ENCODE results near the gene EMC10.
"Not testable (repeated sequence)": the region's sequence is repeated elsewhere in the genome, so short reads cannot be mapped to it uniquely, and the experiment has no call there.

Gene EMC10

DNA sequence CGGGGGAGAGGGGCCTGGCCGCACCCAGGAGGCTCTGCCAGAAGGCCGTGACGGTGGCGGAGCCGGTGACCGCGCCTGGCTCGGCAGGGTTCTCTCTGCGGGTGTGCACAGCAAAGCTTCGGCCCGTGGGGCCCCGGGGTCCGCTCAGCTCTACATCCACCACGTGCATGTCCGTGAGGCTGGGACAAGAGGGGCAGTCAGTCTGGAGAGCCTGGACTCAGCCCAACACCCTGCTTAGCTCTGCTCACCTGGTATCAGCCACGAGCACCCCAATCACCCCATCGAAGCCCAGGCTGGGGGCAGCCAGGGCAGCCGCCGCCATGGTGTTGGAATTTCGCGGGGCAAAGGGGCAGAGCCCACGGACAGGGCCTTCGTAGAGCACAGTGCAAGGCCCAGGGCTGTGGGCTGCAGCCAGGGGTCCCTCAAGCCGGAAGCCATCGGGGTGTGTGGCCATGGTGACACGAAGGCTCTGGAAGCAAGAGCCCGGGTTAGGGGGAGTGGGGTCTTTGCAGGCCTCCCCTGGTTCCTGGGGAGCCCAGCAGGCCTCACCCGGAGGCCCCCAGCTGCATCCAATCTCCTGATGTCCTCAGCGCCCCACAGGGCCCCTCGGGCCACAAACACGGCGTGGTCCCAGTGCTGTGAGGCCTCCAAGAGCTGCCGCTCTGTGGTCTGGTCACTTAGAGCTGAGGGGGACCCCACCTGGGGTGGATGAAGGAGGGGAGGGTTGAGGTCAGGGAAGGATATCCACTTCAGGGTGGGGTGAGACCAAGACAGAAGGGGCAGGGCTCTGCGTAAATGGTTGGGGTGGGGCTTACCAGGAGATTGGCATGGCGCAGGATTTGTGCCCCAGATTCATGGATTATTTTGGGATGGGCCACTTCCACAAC is 36.0 kb downstream of the EMC10 start:
- FAIRE-seq (no peak), DNase-seq (ENCODE audit: extremely low spot score, insufficient read length, low read depth) (no peak)

DNA sequence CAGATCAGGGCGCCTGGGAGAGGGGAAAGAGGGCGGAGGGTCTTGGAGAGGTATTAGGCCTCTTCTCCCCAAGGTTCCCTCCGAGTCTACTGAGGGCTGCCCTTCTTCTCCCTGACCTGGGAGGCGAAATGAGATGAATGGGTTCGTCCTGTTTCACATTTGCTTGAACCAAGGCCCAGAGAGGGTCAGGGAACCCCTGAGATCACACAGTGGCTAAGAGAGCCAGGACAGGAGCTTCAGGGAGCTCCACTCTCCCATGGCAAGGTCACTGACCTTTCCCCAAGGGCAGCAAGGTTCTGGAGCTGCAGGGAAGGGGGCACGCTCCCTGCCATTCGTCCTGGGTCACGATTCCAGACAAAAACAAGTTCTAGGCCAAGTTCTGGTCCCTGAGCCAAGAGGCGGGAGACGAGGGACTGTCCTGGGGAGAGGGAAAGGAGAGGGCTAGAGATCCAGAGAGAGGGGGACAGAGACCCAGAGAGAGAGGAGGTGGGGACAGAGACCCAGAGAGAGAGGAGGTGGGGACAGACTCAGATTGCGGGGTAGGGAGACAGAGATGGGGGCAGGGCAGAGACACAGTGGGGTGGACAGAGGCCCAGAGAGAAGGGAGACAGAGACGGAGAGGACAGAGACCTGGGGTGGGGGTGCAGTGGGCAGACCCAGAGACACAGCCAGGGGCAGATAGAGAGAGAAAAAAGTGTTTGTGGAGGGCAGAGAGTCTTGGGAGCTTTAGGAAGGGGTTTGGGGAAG is 36.9 kb downstream of the EMC10 start:
- FAIRE-seq, result no peak
- no peak for DNase-seq (ENCODE audit: extremely low spot score, insufficient read length, low read depth)

DNA sequence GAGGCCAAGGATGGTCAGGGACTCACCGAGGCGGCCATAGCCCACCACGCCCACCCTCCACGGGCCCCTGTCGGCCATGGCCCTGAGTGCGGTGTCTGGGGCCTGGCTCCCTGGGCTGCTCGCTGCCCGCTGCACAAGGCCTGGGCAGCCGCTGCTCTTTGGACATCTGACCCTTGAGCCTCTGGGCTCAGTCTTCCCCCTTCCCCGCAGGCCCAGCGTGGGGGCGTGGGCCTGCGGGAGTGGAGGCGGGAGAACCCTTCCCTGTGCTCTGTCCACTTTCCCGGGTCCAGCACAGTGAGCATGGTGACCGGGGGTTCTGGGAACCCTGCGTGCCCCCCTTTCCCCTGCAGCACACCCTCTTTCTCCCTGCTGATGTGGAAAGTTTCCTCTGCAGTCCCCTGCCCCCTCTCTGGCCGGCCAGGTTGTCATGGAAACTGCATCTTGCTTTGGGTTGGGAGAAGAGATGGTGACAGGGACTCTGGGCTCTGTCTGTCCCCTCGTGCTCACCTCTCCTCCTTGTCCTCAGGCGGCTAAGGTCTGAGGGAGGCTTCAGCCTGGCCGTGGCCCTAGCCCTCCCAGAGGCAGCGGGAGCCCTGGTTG is 37.5 kb downstream of the EMC10 start, which contains the start of gene ASPDH:
TSS of gene ASPDH (minus strand) at position 168 of the 600 bp plus-strand sequence. CDS start at position 78, 90 bp downstream.
- DNase-seq (ENCODE audit: extremely low spot score, insufficient read length, low read depth) (no peak), FAIRE-seq (no peak)

DNA sequence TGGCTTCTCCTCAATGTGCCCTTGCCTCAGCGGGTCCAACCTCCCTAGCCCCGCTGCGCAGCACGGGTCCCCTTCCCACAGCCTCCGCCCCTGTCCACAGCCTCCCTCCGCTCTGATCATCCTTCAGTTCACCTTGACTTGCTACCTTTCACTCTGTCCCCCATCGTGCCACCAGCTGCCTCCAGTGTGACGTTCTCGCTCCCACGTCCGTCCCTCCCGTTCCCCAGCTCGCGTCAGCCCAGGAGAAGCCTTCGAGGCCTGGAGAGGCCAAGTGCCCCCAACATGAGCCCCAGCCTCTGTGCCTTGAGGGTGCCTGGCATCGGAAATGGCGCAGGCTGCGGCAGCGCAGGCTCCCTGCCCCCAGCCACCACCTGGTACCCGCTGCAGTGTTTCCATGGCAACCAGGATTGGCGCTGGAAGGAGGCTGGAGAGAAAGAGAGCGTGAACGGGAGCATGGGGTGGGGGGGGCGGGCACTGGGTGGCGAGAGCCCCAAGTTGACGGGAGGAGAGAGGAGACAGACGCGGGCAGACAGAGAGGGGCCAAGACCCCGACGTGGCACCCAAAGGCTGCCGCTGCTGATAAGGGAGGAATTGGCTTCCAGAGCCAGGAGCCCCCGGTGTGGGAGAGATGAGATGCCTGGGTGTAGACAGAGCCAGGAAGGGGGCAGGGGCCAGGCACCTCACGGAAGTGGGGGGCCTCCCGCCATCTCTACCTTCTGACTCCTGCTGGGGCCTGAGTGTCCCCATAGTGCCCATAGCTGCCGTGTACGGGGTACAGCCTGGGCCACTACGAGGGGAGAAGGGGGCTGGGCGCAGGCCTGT is 38.2 kb downstream of the EMC10 start:
- DNase-seq (ENCODE audit: extremely low spot score, insufficient read length, low read depth) (no peak), FAIRE-seq (no peak)

DNA sequence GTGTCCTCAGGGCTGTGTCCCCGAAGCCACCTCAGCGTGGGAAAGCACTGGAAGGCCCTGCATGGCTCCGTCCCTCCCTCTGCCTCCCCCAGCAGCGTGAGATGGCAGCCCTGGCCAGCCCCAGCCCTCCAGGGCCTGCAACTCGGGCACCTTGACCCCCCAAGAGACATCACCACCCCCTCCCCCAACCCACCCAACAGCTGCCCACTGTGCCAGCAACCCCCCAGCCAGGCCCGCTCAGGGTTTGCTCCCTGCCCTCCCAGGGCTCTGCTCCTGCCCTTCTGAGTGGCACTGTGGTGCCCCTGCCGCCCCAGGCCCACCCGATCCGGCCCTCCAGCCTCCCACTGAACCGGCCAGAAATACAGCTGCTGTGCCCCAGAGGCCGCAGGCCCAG is 38.9 kb downstream of the EMC10 start:
- no peak for FAIRE-seq
- DNase-seq (ENCODE audit: extremely low spot score, insufficient read length, low read depth), result no peak

DNA sequence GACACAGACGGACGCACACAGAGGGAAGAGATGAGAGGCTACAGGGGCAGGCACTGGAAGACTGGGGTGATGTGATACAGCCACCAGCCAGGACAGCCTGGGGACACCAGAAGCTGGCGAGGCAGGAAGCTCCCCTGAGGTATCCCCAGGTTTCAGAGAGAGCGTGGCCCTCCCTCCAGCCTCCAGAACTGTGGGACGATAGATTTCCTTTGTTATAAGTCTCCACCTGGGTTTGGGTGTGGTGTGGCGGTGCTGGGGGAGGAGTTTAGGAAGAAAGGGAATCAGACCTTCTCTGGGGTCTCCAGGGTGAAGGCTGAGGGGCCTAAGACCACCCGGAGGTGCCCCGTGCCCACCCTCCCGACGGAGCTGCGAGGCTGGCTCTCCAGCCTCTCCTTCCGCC is 40.1 kb downstream of the EMC10 start:
- FAIRE-seq (no peak), DNase-seq (ENCODE audit: extremely low spot score, insufficient read length, low read depth) (no peak)

DNA sequence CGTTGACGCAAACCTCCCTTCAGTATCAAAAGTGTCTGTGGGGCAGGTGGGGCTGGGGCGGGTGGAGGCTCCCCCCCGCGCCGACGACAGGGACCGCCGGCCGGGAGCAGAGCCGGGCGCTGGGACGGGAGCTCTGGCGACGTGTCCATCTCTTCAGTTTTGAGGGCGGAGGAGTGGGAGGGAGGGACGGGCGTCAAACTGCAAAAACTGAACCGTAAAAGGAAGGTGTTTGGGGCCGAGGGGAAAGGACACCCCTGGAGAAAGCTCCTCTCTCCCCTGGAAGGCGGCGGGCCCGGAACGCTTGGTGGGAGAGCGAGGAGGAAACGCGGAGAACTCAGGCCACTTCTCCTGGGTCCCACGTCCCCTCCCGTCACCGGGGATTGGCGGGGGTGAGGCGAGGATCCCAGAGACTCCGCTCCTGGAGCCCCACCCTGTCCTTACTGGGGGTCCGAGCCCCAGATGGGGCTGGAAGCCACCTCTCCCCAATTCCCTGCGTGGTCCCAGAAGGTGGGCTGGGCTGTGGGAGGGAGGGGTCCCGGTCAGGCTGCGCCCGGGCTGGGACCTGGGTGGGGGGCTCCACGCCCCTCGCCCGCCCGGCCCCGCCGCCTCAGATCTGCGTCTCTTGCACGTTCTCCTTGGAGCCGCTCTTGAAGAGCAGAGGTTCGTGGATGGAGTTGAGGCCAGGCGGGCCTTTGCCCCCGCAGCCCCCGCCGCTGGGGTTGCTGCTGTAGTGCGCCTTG is 40.8 kb downstream of the EMC10 start:
- FAIRE-seq, result no peak

DNA sequence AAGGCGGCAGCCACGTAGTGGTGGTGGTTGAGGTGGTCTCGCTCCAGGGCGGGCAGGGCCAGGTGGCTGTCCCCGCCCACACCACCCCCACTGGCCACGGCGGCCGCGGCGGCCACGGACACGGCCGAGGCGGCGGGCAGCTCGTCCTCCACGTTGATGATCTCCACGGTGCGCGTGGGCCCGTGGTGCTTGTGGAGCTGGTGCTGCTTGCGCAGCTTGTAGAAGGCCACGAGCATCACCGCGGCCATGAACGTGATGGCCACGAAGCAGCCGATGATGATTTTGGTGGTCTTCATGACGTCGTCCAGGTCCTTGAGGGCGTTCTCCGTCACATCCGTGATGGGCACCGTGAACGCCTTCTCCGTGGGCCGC is 41.4 kb downstream of the EMC10 start:
- FAIRE-seq (no peak), DNase-seq (ENCODE audit: extremely low spot score, insufficient read length, low read depth) (no peak)

More for the DNA sequence above, 40.8 kb downstream of the EMC10 start:
- no peak for DNase-seq (ENCODE audit: extremely low spot score, insufficient read length, low read depth)

DNA sequence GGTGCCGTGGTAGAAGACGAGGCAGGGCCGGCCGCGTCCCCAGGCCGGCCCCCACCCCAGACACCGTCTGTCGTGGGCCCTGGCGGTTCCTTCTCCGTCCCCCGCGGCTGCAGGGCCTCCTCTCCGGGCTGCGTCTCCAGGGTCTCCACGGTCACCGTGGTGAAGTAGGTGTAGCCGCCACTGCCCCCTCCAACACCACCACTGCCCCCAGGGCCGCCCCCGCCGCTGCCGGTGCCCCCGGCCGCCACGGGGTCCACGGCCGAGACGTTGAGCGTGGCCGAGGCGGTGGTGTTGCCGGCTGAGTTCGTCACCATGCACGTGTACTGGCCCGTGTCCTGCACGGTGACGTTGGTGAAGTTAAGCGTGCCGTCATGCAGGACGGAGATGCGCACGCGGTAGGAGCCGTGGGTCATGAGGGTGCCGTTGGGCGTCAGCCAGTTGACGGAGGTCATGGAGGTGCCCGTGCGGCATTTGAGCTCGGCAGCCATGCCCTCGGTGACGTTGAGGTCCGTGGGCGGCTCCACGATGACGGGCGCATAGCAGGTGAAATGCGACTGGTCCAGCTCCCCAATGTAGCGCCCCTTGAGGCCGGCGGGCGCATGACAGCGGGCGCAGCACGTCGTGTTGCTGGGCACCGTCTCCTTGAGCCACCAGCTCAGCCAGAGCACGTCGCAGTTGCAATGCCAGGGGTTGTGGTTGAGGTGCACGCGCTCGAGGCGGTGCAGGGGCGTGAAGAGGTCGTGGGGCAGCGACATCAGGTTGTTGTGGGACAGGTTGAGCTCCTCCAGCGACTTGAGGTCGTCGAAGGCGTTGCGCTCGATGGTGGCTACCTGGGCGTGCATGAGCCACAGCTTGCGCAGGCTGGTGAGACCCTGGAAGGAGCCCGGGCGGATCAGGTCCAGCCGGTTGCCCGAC is 42.0 kb downstream of the EMC10 start:
- DNase-seq (ENCODE audit: extremely low spot score, insufficient read length, low read depth), result no peak
- no peak for FAIRE-seq

DNA sequence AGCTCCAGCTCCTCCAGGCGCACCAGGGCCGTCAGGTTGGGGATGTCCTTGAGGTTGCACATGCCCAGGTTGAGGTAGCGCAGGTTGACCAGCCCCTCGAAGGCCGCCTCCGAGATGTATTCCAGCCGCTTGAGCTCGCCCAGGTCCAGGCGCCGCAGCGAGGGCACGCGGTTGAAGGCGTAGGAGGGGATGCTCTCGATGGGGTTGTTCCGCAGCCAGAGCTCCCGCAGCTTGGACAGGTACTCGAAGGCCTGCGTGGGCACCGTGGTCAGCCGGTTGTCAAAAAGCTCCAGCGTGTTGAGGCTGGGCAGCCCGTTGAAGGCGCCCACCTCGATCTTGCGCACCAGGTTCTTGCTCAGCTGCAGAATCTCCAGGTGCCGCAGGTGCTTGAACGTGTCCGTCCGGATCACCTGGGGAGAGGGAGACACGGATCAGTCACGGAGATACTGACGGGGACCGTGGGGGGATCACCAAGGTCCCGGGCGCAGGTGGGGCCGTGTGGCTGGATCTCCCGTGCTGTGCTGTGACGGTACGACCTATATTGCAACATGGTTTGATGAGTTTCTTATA is 42.8 kb downstream of the EMC10 start:
- DNase-seq (ENCODE audit: extremely low spot score, insufficient read length, low read depth), result no peak
- no peak for FAIRE-seq

DNA sequence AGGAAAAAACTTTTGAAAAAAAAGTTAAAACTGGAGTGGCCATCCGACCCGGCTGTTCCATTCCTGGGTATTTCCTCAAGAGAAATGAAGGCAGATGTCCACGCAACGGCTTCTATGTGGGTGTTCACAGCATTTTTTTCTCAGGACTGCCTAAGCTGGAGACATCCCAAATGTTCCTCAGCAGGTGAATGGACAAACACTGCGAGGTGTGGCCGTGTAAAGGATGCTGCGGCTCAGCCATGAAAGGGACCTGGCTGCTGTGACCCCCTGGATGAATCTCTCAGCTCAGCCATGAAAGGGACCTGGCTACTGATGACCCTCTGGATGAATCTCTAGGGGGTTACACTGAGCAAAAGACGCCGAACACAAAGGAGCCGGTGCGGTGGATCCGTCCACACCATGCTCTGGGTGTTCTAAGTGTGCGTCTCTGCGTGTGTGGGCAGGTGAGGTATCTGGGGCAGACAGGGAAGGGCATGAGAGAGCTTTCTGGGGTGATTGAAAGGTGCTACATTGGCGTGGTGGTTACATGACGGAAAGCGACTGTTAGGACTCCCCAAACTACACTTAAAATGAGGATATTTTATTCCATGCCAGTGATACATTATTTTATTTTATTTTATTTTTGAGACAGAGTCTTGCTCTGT is 44.6 kb downstream of the EMC10 start:
- no peak for DNase-seq (ENCODE audit: extremely low spot score, insufficient read length, low read depth)

DNA sequence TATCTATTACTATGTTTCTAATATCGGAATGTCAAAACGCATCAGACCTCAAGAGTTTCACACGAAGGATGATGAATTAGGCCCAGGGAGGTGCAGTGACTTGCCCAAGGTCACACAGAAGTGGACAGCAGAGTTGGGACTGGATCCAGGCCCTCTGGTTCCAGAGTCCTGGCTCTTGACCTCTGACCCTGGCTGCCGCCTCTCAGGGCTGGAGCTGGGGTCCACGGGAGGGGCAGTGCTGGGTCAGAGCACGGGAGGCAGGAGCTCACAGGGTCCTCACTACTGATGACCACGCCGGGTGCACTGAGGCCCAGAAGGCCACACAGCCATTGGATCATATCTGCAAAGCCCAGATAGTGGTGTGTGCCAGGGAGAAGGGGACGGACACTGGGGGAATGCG is 46.6 kb downstream of the EMC10 start:
- DNase-seq (ENCODE audit: extremely low spot score, insufficient read length, low read depth), result no peak
- no peak for FAIRE-seq

More for the DNA sequence above, 44.6 kb downstream of the EMC10 start:
- FAIRE-seq, result no peak

DNA sequence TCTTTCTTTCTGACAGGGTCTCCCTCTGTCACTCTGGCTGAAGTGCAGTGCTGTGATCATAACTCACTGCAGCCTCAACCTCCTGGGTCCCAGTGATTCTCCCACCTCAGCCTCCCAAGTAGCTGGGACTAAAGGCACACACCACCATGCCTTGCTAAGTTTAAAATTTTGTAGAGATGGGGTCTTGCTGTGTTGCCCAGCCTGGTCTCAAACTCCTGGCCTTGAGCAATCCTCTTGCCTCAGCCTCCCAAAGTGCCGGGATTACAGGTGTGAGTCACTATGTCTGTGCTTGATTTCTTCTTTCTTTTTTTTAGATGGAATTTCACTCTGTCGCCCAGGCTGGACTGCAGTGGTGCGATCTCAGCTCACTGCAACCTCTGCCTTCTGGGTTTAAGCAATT is 51.7 kb downstream of the EMC10 start:
- not testable (repeated sequence) for FAIRE-seq; DNase-seq (ENCODE audit: extremely low spot score, insufficient read length, low read depth)

DNA sequence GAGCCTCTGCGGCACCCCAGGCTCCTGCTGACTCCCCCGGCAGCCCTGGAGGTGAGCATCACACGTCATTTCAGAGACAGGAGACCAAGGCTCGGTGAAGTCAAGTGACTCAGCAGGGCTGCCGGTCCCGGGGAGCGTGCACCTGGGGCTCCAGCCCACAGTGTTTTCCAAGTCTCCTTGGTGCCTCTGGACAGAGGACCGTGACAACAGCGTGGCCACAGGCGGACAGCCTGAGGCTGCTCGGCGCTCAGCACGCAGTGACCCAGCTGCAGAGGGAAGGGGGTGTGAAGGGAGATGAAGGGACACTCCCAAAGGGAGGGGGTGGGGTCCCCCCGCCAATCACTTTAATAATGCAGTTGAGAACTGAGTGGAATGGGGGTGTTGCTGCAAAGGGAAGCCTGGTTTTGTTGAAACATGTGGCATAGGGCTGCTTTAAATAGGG is 54.9 kb downstream of the EMC10 start:
- DNase-seq (ENCODE audit: extremely low spot score, insufficient read length, low read depth) (no peak), FAIRE-seq (no peak)

DNA sequence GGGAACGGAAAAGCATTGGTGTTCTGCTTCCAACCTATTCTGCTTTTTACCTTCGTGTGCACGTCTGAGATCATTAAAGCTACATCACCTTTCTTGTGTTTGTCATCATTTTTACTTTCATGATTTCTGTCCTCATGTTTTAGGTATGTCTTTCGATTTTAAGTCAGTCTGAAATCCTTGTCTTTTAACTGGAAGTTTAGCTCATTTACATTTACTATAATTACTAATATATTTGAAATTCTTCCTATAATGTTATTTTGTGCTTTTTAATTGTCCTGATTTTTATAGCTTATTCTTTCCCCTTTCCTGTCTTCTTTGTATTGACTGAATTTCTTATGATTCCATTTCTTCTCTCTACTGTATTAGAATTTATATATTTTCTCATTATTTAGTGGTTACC is 56.6 kb downstream of the EMC10 start:
- FAIRE-seq (no peak), DNase-seq (ENCODE audit: extremely low spot score, insufficient read length, low read depth) (no peak)

DNA sequence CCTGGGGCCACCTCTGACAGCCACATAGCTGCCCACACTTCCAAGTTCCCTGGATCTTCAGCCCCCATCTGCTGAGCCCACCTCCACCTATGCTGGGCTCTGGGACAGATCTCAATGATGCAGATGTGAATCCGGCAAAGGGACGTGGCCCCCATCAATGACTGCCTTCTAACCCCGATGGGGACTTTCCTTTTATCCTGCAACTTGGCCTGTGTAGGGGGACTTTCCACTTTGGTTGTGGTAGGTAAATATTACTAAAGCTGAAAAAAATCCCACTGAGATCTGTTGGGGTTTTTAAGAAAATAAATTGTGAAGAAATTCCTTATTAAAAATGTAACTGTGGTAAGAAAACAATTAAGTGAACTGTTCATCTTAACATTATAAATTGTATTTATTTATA is 58.2 kb downstream of the EMC10 start:
- DNase-seq (ENCODE audit: extremely low spot score, insufficient read length, low read depth) (no peak), FAIRE-seq (peak; percentile 12)

DNA sequence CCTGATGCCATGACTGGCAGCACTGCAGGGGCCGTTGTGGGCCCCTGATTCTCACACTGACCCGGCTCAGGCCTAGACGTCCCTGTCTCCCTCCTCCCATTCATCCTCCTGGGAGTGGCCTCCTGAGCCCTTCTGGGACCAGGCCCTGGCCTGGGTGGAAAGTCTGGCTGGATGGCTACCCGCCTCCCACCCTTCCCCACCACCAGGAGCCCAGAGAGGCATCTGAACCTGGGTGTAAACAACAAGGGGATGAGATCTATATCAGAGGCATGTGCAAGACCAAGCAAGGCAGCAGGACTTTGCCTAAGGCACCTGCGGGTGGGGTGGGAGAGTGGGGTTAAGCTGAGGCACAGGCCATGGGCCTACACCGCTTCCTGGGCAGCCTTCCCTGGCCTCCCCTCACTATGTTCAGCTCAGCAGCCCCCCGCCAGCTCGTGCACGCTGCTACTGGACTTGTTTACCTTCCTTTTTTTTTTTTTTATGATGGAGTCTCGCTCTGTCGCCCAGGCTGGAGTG is 59.4 kb downstream of the EMC10 start:
- DNase-seq (ENCODE audit: extremely low spot score, insufficient read length, low read depth) (no peak), FAIRE-seq (no peak)

All from GM18507 (cell line).